GM21576 (cell line): ENCODE data around the gene SOX11.

Source experiments
- ATAC-seq: cut with Tn5 transposase; IDR thresholded peaks from one replicate; pipeline ENCODE4 v1.9.1; 2021; ENCODE audit warnings: mild to moderate bottlenecking, moderate library complexity; ENCODE audit not compliant: unreplicated experiment

The SOX11 gene

GRCh38 chr2:5722236-5722635 is 30.1 kb downstream of the SOX11 start:
- ATAC-seq, result no peak

GRCh38 chr2:5723791-5724735 is 31.9 kb downstream of the SOX11 start:
- no peak for ATAC-seq

- no peak for ATAC-seq
Measured at GRCh38 chr2:5725072-5725471, 32.9 kb downstream of the SOX11 start.

GRCh38 chr2:5725794-5726463 is 33.7 kb downstream of the SOX11 start:
- ATAC-seq, result no peak

GRCh38 chr2:5727235-5727634 is 35.1 kb downstream of the SOX11 start:
- no peak for ATAC-seq

DNA sequence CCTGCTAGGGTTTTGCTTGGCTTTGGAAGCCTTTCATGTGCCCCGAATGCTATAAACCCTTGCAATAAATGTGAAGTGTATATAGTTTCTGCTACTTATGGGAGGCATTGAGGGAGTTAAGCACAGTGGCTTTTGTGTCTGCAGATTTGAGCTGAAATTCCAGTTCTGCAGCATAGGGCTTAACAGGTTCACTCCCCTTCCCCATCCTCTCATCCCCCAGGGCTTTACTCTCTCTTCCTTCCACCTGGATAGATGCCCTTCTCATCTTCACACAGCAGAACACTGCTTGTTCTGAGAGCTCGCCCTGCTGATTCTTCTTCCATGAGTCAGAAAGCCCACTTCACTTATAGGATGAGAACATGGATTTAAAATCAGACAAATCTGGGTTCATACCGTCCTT is 37.2 kb downstream of the SOX11 start:
- no peak for ATAC-seq

- ATAC-seq, result no peak
Measured at GRCh38 chr2:5730386-5730785, 38.2 kb downstream of the SOX11 start.

- ATAC-seq, result no peak
Measured at GRCh38 chr2:5734859-5735520, 42.8 kb downstream of the SOX11 start.

DNA sequence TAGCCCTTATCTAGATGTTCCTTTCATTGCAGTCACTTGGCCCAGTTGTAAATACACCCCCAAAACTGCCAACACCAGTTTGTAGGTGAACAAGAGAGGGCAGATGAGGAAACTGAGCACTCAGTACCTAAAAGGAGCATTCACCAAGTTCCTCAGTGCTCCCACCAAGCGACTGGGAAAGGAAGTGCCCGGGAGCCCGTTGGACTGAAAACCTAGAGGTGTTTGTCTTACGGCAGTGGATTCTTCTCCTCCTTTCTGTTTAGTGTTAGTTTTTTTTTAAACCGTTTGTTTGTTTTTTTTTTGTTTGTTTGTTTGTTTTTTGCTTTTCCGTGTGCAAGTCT is 43.3 kb downstream of the SOX11 start:
- no peak for ATAC-seq

- ATAC-seq, result no peak
Measured at GRCh38 chr2:5736050-5736449, 43.9 kb downstream of the SOX11 start.

DNA sequence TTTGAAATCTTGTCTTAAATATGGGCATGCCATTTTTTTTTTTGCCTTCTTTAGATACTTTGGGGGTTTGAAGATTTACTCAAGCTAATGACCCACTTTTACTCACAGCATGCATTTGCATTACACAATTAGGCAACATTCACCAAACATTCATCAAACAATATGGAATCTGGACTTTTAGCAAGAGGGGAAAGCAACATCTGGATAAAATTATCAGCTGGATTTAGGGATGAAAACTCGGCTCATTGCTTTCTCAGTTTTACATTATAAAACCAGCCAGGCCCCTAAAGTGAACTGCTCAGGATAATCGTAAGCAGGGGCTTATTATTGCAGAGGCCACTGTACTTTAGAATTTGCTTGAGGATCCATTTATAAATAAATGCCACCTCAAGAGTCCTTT is 44.7 kb downstream of the SOX11 start:
- no peak for ATAC-seq

- no peak for ATAC-seq
Measured at GRCh38 chr2:5740053-5740452, 47.9 kb downstream of the SOX11 start.

DNA sequence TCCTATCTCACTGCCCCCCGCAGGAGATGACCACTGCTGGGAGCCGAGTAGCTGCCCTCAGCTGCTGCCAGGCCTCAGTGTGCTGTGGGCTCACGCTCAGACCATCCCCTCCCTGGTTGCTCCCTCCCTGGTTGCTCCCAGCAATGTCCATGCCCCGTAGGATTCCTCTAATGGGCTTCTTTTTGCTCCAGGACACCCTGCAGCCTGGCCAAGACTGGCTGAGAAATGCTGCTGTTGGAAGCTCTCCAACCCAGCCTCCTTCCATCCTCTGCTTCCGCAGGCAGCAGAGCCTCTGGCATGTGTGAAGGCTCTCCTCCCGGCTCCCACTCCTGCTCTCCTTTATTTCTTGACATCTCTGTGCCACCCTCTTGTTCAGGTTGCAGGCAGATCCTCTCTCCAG is 48.6 kb downstream of the SOX11 start:
- no peak for ATAC-seq

- no peak for ATAC-seq
Measured at GRCh38 chr2:5741242-5741641, 49.1 kb downstream of the SOX11 start.

DNA sequence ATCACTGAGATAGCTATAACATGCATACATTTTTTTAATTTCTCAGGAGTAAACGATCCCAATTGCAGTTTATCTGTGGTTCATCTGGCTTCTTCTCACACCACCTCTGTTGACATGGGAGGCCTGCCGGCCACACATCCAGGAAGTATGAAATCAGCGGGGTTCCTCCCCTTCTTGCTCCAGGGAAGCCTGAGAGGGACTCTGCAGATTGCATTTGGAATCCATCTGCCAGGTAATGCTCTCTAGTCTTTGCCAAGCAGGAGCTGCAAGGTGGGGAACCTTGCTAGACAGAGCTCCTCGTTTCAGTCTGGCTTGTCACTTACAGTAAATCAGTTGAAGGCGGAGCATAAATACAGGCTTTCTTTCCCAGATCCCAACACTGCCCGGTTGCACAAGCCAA is 49.9 kb downstream of the SOX11 start:
- ATAC-seq, result no peak

DNA sequence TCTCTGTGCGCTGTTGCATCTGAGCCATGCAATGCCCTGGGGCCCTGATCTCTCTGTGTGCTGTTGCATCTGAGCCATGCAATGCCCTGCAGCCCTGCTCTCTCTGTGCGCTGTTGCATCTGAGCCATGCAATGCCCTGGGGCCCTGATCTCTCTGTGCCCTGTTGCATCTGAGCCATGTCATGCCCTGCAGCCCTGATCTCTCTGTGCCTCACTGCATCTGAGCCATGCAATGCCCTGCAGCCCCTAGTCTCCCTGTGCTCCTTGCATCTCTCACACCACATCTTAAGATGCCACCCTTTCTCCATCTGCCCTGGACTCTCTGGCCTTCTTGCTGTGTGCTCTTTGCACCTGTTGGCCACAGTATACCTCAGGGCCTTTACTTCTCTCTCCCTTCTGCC is 56.2 kb downstream of the SOX11 start:
- no peak for ATAC-seq

GRCh38 chr2:5748946-5749345 is 56.8 kb downstream of the SOX11 start:
- ATAC-seq, result no peak

- no peak for ATAC-seq
Measured at GRCh38 chr2:5749347-5749746, 57.2 kb downstream of the SOX11 start.
